ENCODE results near the gene TRMT112. TPM values are rescaled to one million over a fixed set of nuclear protein-coding genes. Genes with fewer than 3 reads are reported as not detected.

The TRMT112 gene
- total and polyA plus RNA-seq, 2 of the 8 experiments (the other 6 are each of a cell fraction or from before 2014, with no cell fraction given) = 300 to 650 TPM

DNA sequence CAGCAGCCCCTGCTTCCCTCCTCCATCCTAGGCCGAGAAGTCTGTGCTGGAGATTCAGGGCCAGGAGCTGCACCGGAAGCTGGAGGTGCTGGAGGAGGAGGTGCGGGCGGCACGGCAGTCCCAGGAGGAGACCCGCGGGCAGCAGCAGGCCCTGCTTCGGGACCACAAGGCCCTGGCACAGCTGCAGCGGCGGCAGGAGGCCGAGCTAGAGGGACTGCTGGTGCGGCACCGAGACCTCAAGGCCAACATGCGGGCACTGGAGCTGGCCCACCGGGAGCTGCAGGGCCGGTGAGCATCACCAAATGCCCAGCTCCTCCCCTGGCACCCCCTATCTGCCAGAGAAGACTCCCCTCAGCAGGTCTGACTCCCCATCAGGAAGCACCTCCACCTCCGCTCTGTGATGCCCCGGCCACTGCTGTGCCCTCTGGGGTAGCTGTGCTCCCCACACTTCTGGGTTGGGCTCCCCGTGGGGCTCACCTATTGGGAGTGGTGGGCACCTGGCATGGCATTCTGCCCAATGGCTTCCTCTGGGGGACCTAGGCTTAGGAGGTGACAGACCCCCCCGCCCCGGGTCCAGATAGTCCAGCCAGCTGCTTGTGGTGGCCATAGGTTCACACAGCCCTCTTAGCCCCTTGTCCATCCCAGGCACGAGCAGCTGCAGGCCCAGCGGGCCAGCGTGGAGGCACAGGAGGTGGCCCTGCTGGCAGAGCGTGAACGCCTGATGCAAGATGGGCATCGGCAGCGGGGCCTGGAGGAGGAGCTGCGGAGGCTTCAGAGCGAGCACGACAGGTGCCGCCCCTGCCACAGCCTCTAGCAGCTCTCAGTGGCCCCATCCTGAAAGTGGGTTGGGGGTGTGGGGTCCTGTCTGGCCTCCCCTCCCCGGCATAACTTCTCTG, 35.0 kb upstream of the TRMT112 start:
- 86% methylated on average over 27 of the region's 33 CpGs; no CpG with 5 or more reads in 1 of the 2 experiments for WGBS, 2 experiments (ENCODE audit: extremely low coverage in 1 of 2, insufficient coverage in 1 of 2, insufficient read length in 1 of 2, insufficient replicate concordance in 2 of 2, low coverage in 1 of 2, low lambda C conversion rate in 2 of 2, missing lambda C conversion rate in 1 of 2)
- no peaks in the 10 kb centered on the region for H4K20me1 ChIP-seq (replicated peaks in 1 of 2; ENCODE audit: control insufficient read depth in 1 of 2, insufficient read depth in 2 of 2, low read length in 2 of 2)
- no peak overlapping the region for H2BK15ac ChIP-seq (ENCODE audit: low read length)
- no peak overlapping the region for H2BK5ac ChIP-seq (ENCODE audit: low read depth, low read length)
- no peak overlapping the region for H4K8ac ChIP-seq (ENCODE audit: extremely low read depth, insufficient read depth, low read length)
- no peaks in the 10 kb centered on the region for H3K36me3 ChIP-seq (ENCODE audit: control insufficient read depth in 2 of 4, insufficient read depth in 4 of 4, low read length in 3 of 4)
- DNase-seq (ENCODE audit: low read depth in 1 of 2, low spot score in 2 of 2) (no peak), FAIRE-seq (no peak)
- H3K79me2 ChIP-seq (ENCODE audit: control insufficient read depth in 1 of 2, insufficient read depth in 2 of 2, low read length in 2 of 2) = no peaks in the 10 kb centered on the region
- H2BK120ac ChIP-seq (replicated peaks; ENCODE audit: low read depth, low read length) = no peak overlapping the region
- no peak overlapping the region for H3K27ac ChIP-seq (ENCODE audit: low read depth, low read length)
- H3K79me1 ChIP-seq (ENCODE audit: low read depth, low read length) = no peaks in the 10 kb centered on the region
- ChIA-PET CTCF (ENCODE audit: partially characterized antibody) (interaction anchor here (0.6 to 37.6 kb wide), 16 partner anchors 11 to 297 kb away, joined by 3 to 614 read pairs (median 4); partner anchors contain the start of genes CATSPERZ, CCDC88B, ESRRA and PLCB3), POLR2A (ENCODE audit: partially characterized antibody) (interaction anchor here (0.6 to 6.2 kb wide), 10 partner anchors 8 to 167 kb away, joined by 3 to 47 read pairs (median 4); partner anchors contain the start of genes CCDC88B, FERMT3, PRDX5 and STIP1)
- H3K18ac ChIP-seq (ENCODE audit: extremely low read depth, low read length) = no peak overlapping the region
- H3K4me3 ChIP-seq (ENCODE audit: extremely low read depth in 1 of 4, insufficient read depth in 2 of 4, low read depth in 3 of 4, low read length in 4 of 4) = no peak overlapping the region
- no peak overlapping the region for H3K4ac ChIP-seq (replicated peaks; ENCODE audit: insufficient read length, low read depth, low read length)
- no peak overlapping the region for H2AK5ac ChIP-seq (ENCODE audit: low read depth, low read length)
- no peak overlapping the region for H2BK20ac ChIP-seq (ENCODE audit: low read length)
- no peak overlapping the region for H2AFZ ChIP-seq (ENCODE audit: low read length)
- H3K9ac ChIP-seq (replicated peaks in 1 of 4; ENCODE audit: extremely low read depth in 1 of 4, low read depth in 3 of 4, low read length in 3 of 4) = no peak overlapping the region
- H3K23ac ChIP-seq (ENCODE audit: insufficient read length) = no peak overlapping the region
- H3K4me1 ChIP-seq (replicated peaks in 1 of 4; ENCODE audit: control insufficient read depth in 3 of 4, insufficient read depth in 4 of 4, low read length in 3 of 4) = peaks cover 0 to 16% (median 11%) of the 10 kb centered on the region in 4 experiments; a peak in 6 of 7 replicates
- no peaks in the 10 kb centered on the region for H3K27me3 ChIP-seq (replicated peaks in 1 of 4; ENCODE audit: control insufficient read depth in 3 of 4, extremely low read depth in 1 of 4, insufficient read depth in 3 of 4, low read length in 3 of 4)
- no peak overlapping the region for H3K4me2 ChIP-seq (ENCODE audit: insufficient read depth in 1 of 2, low read depth in 2 of 2, low read length in 2 of 2)
- H3K23me2 ChIP-seq (ENCODE audit: low read depth, low read length) = no peaks in the 10 kb centered on the region
- TF ChIP-seq KDM4A (IDR thresholded peaks at IDR 0.05; ENCODE audit: low read depth, low read length, severe bottlenecking) (no peak), EZH2 (IDR thresholded peaks at IDR 0.05; ENCODE audit: low read depth, low read length, severe bottlenecking) (no peak)
- TF ChIP-seq, protein P1, sequence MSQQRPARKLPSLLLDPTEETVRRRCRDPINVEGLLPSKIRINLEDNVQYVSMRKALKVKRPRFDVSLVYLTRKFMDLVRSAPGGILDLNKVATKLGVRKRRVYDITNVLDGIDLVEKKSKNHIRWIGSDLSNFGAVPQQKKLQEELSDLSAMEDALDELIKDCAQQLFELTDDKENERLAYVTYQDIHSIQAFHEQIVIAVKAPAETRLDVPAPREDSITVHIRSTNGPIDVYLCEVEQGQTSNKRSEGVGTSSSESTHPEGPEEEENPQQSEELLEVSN (IDR thresholded peaks at IDR 0.05) = no peak
- H3K56ac ChIP-seq (replicated peaks; ENCODE audit: insufficient read length, low read depth, low read length) = no peak overlapping the region
- H3K9me3 ChIP-seq (ENCODE audit: insufficient read depth in 2 of 2, low read depth in 1 of 2, low read length in 1 of 2) = no peaks in the 10 kb centered on the region
- H3K14ac ChIP-seq (ENCODE audit: insufficient read length) = no peak overlapping the region
- H4K91ac ChIP-seq (replicated peaks; ENCODE audit: insufficient read length, low read length) = no peak overlapping the region
- 0 out of 2 replicates have a peak overlapping the region, but pooled peaks have one; percentile 27 for H2BK12ac ChIP-seq (ENCODE audit: low read depth, low read length)
- no peak overlapping the region for H4K5ac ChIP-seq (ENCODE audit: insufficient read length, low read depth, low read length)
